Hepatocyte (in vitro differentiated cells): Measurements from ENCODE around the gene ALG1L2. TPM values are rescaled to one million over a fixed set of nuclear protein-coding genes. Genes with fewer than 3 reads are reported as not detected.
A peak's percentile ranks its signal among the peaks of the same experiment; 100 is the strongest.
"Not testable (repeated sequence)": the region's sequence is repeated elsewhere in the genome, so short reads cannot be mapped to it uniquely, and the experiment has no call there.

Source experiments
- DNase-seq: peaks from one replicate; pipeline ENCODE4 v3.0.0-alpha.2; 2016; ENCODE audit warnings: low spot score
- H2AFZ ChIP-seq: fragments of 200-600 bp; sonication (generic); 2 replicates; pipeline ENCODE4 v1.6.0; 2016; ENCODE audit warnings: antibody characterized with exemption, mild to moderate bottlenecking
- H3K27ac ChIP-seq: fragments of 200-600 bp; sonication (generic); 2 replicates; pipeline ENCODE4 v1.5.1; 2016; ENCODE audit warnings: mild to moderate bottlenecking
- H3K27me3 ChIP-seq: fragments of 200-600 bp; sonication (generic); 2 replicates; pipeline ENCODE4 v1.6.1; 2016
- H3K36me3 ChIP-seq: fragments of 200-600 bp; sonication (generic); replicated peaks from 2 replicates; pipeline ENCODE4 v1.5.1; 2016; ENCODE audit warnings: low read depth; ENCODE audit not compliant: insufficient read depth
- H3K4me1 ChIP-seq: fragments of 200-600 bp; sonication (generic); 2 replicates; pipeline ENCODE4 v1.5.1; 2016; ENCODE audit warnings: mild to moderate bottlenecking, moderate library complexity; ENCODE audit not compliant: insufficient read depth
- H3K4me2 ChIP-seq: fragments of 200-600 bp; sonication (generic); 2 replicates; pipeline ENCODE4 v1.6.0; 2016
- H3K4me3 ChIP-seq: fragments of 200-600 bp; sonication (generic); 2 replicates; pipeline ENCODE4 v1.5.1; 2016; ENCODE audit warnings: mild to moderate bottlenecking
- H3K79me2 ChIP-seq: fragments of 200-600 bp; sonication (generic); 2 replicates; pipeline ENCODE4 v1.6.0; 2017; ENCODE audit warnings: mild to moderate bottlenecking
- H3K9me2 ChIP-seq: fragments of 200-600 bp; sonication (generic); replicated peaks from 2 replicates; pipeline ENCODE4 v1.6.0; 2017; ENCODE audit warnings: mild to moderate bottlenecking; ENCODE audit not compliant: insufficient read depth
- H3K9me3 ChIP-seq: fragments of 200-600 bp; sonication (generic); 2 replicates; pipeline ENCODE4 v1.5.1; 2016; ENCODE audit warnings: low read depth, mild to moderate bottlenecking
- H4K20me1 ChIP-seq: fragments of 200-600 bp; sonication (generic); 2 replicates; pipeline ENCODE4 v1.6.0; 2016; ENCODE audit warnings: mild to moderate bottlenecking; ENCODE audit not compliant: insufficient read depth, poor library complexity, severe bottlenecking
- CTCF ChIP-seq: fragments of 200-600 bp; sonication (generic); IDR thresholded peaks from 2 replicates; pipeline ENCODE4 v1.5.1; 2016; ENCODE audit warnings: antibody characterized with exemption, mild to moderate bottlenecking; ENCODE audit not compliant: poor library complexity
- WGBS: methylation state at CpG from one replicate; pipeline ENCODE4 v1.1.6; 2016; ENCODE audit warnings: low lambda C conversion rate; ENCODE audit errors: missing lambda C conversion rate; 5-methylcytosine and 5-hydroxymethylcytosine counted together
- polyA plus RNA-seq: library from polyadenylated mRNA; unstranded; fragments of >200 nt; fragmentation: Nextera tagmentation; extraction: Ambion mirVana; gene quantifications from 2 replicates; pipeline ENCODE4 v1.2.1, GENCODE V29; 2016
- total RNA-seq: library from RNA; depleted of rRNA; stranded (reverse); fragments of >200 nt; gene quantifications from 2 replicates; pipeline ENCODE4 v1.2.3, GENCODE V29; 2014

Gene ALG1L2
- total and polyA plus RNA-seq, 2 experiments from 2014 or later: 1.7 TPM; not detected in 1

GRCh38 chr3:130143648-130144327 is 62.2 kb downstream of the ALG1L2 start:
- H4K20me1 ChIP-seq, H2AFZ ChIP-seq, H3K9me2 ChIP-seq, H3K36me3 ChIP-seq, H3K27ac ChIP-seq, H3K4me3 ChIP-seq, H3K4me1 ChIP-seq, DNase-seq, H3K27me3 ChIP-seq, H3K4me2 ChIP-seq, H3K9me3 ChIP-seq, H3K79me2 ChIP-seq: not testable (repeated sequence)
- peak; percentile 34 for TF ChIP-seq CTCF
- 73% methylated on average over 13 of the region's 13 CpGs for WGBS

GRCh38 chr3:130144328-130144650 is 62.7 kb downstream of the ALG1L2 start:
- H3K27me3 ChIP-seq, H3K4me3 ChIP-seq, H3K9me2 ChIP-seq, H3K79me2 ChIP-seq, H4K20me1 ChIP-seq, H3K27ac ChIP-seq, H2AFZ ChIP-seq, H3K36me3 ChIP-seq, H3K9me3 ChIP-seq, H3K4me2 ChIP-seq, DNase-seq, H3K4me1 ChIP-seq: not testable (repeated sequence)
- 88% methylated on average over 9 of the region's 9 CpGs for WGBS

- H4K20me1 ChIP-seq, H3K4me1 ChIP-seq, H3K79me2 ChIP-seq, H3K36me3 ChIP-seq, H3K9me2 ChIP-seq, H3K9me3 ChIP-seq, H3K27me3 ChIP-seq, H3K4me2 ChIP-seq, H3K27ac ChIP-seq, DNase-seq, H2AFZ ChIP-seq, H3K4me3 ChIP-seq: not testable (repeated sequence)
- 57% methylated on average over 5 of the region's 5 CpGs for WGBS
Measured at GRCh38 chr3:130145456-130145855, 63.8 kb downstream of the ALG1L2 start.

- H3K4me1 ChIP-seq, H3K27me3 ChIP-seq, H3K36me3 ChIP-seq, H3K27ac ChIP-seq, H3K9me3 ChIP-seq, H4K20me1 ChIP-seq, H3K79me2 ChIP-seq, H3K4me3 ChIP-seq, DNase-seq, H3K4me2 ChIP-seq, H3K9me2 ChIP-seq, H2AFZ ChIP-seq: not testable (repeated sequence)
- 81% methylated on average over 6 of the region's 6 CpGs for WGBS
Measured at GRCh38 chr3:130146465-130146864, 64.8 kb downstream of the ALG1L2 start.

Other genes starting within 250 kb of the ALG1L2 start
- gene TMCC1, start 188.1 kb upstream of the ALG1L2 start, total RNA-seq: 17.3 and 25.7 TPM in 2 replicates
- 7.0 and 8.5 TPM in 2 replicates for gene TMCC1, start 188.1 kb upstream of the ALG1L2 start, polyA plus RNA-seq
- gene TRH, start 107.1 kb upstream of the ALG1L2 start, total RNA-seq: not detected in 2 replicates
- gene TRH, start 107.1 kb upstream of the ALG1L2 start, polyA plus RNA-seq: 0.27 TPM in 1 of 2 replicates, not detected in the other